IgD-negative memory B cell (primary cell): Measurements from ENCODE around the gene MEI1. TPM values are rescaled to one million over a fixed set of nuclear protein-coding genes. Genes with fewer than 3 reads are reported as not detected.

Experiments
- H3K27ac Mint-ChIP-seq, 3 donors: one replicate each; pipeline ENCODE4 v1.8.0; 2020 to 2022; ENCODE audit warnings: mild to moderate bottlenecking in 3 of 3, mixed read lengths in 3 of 3, moderate library complexity in 1 of 3
- H3K27me3 Mint-ChIP-seq: one replicate; pipeline ENCODE4 v1.8.0; 2021; ENCODE audit warnings: mixed read lengths
- H3K36me3 Mint-ChIP-seq: one replicate; pipeline ENCODE4 v1.8.0; 2020; ENCODE audit warnings: mild to moderate bottlenecking, mixed read lengths
- H3K4me1 Mint-ChIP-seq, 3 donors: one replicate each; pipeline ENCODE4 v1.8.0; 2020 to 2022; ENCODE audit warnings: mixed read lengths in 3 of 3, mild to moderate bottlenecking in 1 of 3
- H3K4me3 Mint-ChIP-seq, 4 donors: one replicate each; pipeline ENCODE4 v1.8.0; 2020 to 2022; ENCODE audit warnings: mild to moderate bottlenecking in 4 of 4, mixed read lengths in 4 of 4, moderate library complexity in 3 of 4
- H3K9me3 Mint-ChIP-seq, 3 donors: one replicate each; pipeline ENCODE4 v1.8.0; 2020 to 2021; ENCODE audit warnings: mixed read lengths in 3 of 3, mild to moderate bottlenecking in 1 of 3
- polyA plus RNA-seq: library from polyadenylated mRNA; unstranded; fragments of 300-500 nt; fragmentation: Illumina TruSeq; gene quantifications from one replicate; pipeline ENCODE4 v1.2.3, GENCODE V29; 2021

Gene MEI1
- polyA plus RNA-seq, 1 donor from 2014 or later = 105 TPM

GRCh38 chr22:41838842-41839618 is 139.7 kb downstream of the MEI1 start:
- Mint-ChIP-seq H3K27me3 (no peaks in the 10 kb centered on the region), H3K9me3 (no peaks in the 10 kb centered on the region), H3K27ac (peak overlapping the region; percentile 27 to 81 (median 77)), H3K4me1 (peaks cover 49 to 65% (median 57%) of the 10 kb centered on the region in 3 donors), H3K4me3 (peak overlapping the region in 3 of 4 donors; percentile 1 to 59 (median 56)), H3K36me3 (peaks cover 5% of the 10 kb centered on the region)

GRCh38 chr22:41840216-41840615 is 140.9 kb downstream of the MEI1 start:
- Mint-ChIP-seq H3K9me3 (no peaks in the 10 kb centered on the region), H3K27ac (peak overlapping the region in 2 of 3 donors; percentile 27 to 85), H3K4me3 (peak overlapping the region in 3 of 4 donors; percentile 36 to 44 (median 38)), H3K27me3 (no peaks in the 10 kb centered on the region), H3K4me1 (peaks cover 47 to 65% (median 55%) of the 10 kb centered on the region in 3 donors), H3K36me3 (peaks cover 5% of the 10 kb centered on the region)

DNA sequence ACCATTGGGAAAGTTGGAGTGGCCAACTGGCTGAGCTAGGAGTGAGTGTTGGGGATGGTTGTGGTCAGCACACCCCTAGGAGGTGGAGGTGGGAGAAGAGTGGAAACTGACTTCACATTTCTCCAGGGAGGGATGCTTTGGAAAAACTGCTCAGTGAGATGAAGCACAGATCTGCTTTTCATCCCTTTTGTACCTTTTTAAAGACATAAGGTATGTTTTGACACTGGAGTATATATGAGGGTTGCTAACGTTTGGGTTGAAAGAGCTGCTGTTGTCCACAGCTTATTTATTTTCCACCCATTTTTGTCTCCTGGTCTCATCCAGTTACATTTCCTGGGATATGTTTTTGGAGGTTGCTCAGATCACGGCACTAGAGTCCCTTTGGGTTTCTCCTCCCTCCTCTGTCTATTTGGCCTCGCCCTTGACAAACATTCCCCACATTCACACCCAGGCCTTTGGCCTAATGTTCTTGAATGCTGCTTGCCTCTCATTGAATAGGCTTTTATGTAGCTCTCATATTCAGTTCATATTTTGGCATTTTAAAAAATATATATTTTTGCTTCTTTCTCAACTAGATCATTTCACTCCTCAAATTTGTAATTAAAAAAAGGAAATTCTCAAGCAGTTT is 141.9 kb downstream of the MEI1 start:
- H3K9me3 Mint-ChIP-seq = no peaks in the 10 kb centered on the region
- H3K4me3 Mint-ChIP-seq = no peak overlapping the region
- no peaks in the 10 kb centered on the region for H3K27me3 Mint-ChIP-seq
- H3K27ac Mint-ChIP-seq = peak overlapping the region; percentile 27 to 85 (median 45)
- H3K36me3 Mint-ChIP-seq = peaks cover 5% of the 10 kb centered on the region
- peaks cover 56 to 69% (median 65%) of the 10 kb centered on the region in 3 donors for H3K4me1 Mint-ChIP-seq

DNA sequence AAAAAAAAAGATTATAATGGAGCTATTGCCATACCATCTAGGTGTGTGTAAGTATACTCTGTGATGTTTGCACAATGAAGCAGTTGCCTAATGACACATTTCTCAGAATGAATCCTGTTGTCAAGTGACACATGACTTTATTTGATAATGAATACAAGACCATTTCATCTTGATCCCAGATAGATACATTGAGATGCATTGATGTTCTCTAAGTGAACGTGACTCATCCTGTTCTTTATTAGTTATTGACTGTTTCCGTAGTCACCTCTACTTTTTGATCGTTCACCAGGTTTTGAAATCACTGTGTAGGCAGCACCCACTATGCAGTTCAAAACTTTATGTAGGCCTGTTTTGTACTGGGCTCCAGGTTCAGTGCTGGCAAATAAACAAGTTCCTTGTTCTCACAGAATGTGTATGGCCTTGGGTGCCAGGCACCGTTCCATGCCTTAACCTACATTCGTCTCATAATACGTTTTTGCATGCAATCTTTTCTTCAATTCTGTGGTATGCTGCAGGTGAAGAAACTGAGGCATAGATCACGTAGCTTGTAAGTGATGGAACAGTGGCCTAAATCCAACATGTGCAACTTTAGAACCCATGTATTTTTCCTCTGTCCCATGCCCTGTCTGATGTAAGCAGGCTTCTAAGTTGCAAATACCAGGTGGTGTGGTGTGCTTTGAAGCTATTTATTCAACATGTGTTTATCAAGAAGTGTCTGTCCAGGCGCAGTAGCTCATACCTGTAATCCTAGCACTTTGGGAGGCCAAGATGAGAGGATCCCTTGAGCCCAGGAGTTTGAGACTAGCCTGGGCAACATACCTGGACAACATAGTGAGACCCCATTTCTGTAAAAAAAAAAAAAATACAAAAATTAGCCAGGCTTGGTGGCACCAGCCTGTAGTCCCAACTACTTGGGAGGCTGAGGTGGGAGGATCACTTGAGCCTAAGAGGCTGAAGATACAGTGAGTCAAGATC is 144.0 kb downstream of the MEI1 start:
- Mint-ChIP-seq H3K27me3 (no peaks in the 10 kb centered on the region), H3K4me3 (peak overlapping the region in 1 of 4 donors; percentile 56), H3K36me3 (no peaks in the 10 kb centered on the region), H3K9me3 (no peaks in the 10 kb centered on the region), H3K27ac (peak overlapping the region; percentile 39 to 60 (median 44)), H3K4me1 (peaks cover 54 to 73% (median 67%) of the 10 kb centered on the region in 3 donors)

DNA sequence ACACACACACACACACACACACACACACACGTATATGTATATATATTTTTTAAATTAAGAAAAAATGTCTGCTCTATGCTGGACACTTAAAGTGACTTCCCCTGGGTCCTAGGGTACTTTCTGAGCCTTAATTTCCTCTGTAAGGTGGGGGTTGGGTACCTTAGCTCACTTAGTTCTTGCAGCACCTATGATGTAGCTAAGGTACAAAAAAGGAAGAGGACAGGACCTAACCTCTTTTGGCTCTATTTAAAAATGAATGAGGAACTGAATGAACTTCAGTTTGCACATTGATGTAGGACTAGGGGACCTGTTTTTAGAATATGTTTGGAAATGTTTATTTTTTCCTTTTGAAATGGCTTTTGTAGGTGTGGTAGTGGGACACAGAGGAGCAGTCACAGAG is 144.7 kb downstream of the MEI1 start:
- H3K27ac Mint-ChIP-seq = peak overlapping the region in 2 of 3 donors; percentile 8 to 44

DNA sequence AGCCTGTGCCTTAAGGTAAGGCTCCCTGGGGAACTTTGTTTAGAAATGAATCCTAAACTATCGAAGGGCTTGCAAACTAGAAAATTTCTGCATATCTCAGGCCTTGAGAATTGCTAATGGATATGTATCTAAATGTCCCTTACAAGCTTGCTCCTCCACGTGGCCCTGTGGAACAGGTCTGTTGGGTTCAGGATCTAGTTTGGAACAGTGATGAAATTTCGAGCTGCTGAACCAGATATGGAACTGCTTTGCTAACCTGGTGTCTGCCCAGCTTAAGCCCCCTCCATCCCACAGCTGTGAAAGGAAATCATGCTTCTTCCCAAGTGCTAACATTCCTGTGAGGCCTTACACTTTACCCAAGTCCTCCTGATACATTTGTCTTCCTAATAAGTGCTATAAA is 145.2 kb downstream of the MEI1 start:
- Mint-ChIP-seq H3K36me3 (no peaks in the 10 kb centered on the region), H3K4me3 (peak overlapping the region in 1 of 4 donors; percentile 19), H3K9me3 (no peaks in the 10 kb centered on the region), H3K27ac (peak overlapping the region; percentile 8 to 44 (median 16)), H3K27me3 (no peaks in the 10 kb centered on the region), H3K4me1 (peaks cover 56 to 70% (median 69%) of the 10 kb centered on the region in 3 donors)

More for the DNA sequence above, 144.7 kb downstream of the MEI1 start:
- Mint-ChIP-seq H3K9me3 (no peaks in the 10 kb centered on the region), H3K4me3 (peak overlapping the region in 3 of 4 donors; percentile 5 to 35 (median 13)), H3K36me3 (no peaks in the 10 kb centered on the region), H3K4me1 (peaks cover 60 to 73% (median 70%) of the 10 kb centered on the region in 3 donors), H3K27me3 (no peaks in the 10 kb centered on the region)

- no peaks in the 10 kb centered on the region for H3K36me3 Mint-ChIP-seq
- H3K4me3 Mint-ChIP-seq = peak overlapping the region in 2 of 4 donors; percentile 41 to 46
- no peaks in the 10 kb centered on the region for H3K27me3 Mint-ChIP-seq
- no peaks in the 10 kb centered on the region for H3K9me3 Mint-ChIP-seq
- peak overlapping the region in 2 of 3 donors; percentile 13 to 43 for H3K27ac Mint-ChIP-seq
- peaks cover 52 to 67% (median 62%) of the 10 kb centered on the region in 3 donors for H3K4me1 Mint-ChIP-seq
Measured at GRCh38 chr22:41845380-41846267, 146.3 kb downstream of the MEI1 start.

- Mint-ChIP-seq H3K27me3 (no peaks in the 10 kb centered on the region), H3K36me3 (no peaks in the 10 kb centered on the region), H3K4me3 (peak overlapping the region in 2 of 4 donors; percentile 68 to 84), H3K9me3 (no peaks in the 10 kb centered on the region), H3K4me1 (peaks cover 50 to 60% (median 57%) of the 10 kb centered on the region in 3 donors), H3K27ac (peak overlapping the region; percentile 2 to 53 (median 15))
Measured at GRCh38 chr22:41846268-41846987, 147.1 kb downstream of the MEI1 start.

DNA sequence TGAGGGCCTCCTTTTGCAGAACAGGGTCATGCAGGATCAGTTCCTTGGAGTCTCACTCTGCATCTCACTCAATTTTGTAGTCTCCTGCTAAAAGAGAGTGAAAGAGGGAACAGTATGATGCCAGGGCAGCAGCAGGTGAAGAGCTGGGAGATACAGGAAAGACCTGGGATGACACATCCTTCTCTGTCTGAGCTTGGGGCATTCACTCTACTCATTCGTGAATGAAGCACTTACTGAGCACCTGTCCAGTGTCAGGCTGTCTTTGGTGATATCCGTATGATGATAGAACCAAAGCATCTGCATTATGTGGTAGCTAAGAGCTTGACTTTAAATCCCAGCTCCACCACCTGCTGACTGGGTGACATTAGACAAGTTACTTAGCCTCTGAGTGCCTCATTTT is 148.0 kb downstream of the MEI1 start:
- Mint-ChIP-seq H3K36me3 (no peaks in the 10 kb centered on the region), H3K4me3 (peak overlapping the region in 2 of 4 donors; percentile 68 to 84), H3K27ac (peak overlapping the region in 2 of 3 donors; percentile 2 to 15), H3K27me3 (no peaks in the 10 kb centered on the region), H3K9me3 (no peaks in the 10 kb centered on the region), H3K4me1 (peaks cover 48 to 57% (median 53%) of the 10 kb centered on the region in 3 donors)

DNA sequence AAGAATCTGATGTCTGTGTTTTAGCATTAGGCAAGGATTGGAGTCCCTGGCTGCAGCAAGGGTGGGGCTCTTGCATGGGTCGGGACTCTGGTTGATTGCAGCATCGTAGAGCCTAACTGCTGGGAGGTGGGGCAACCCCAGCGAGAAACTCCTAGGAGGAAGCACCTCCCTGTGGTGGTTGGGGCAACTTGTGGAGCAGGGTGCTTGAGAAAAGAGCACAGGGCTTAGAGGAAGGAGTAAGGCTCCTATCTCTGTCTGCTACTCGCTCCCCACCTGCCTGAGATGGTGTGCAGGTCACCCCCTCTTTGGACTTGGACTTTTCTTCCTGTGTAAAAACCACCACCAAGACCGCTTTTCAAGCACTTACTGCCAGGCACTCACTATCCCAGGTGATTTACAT is 149.2 kb downstream of the MEI1 start:
- Mint-ChIP-seq H3K4me1 (peaks cover 41 to 56% (median 51%) of the 10 kb centered on the region in 3 donors), H3K9me3 (no peaks in the 10 kb centered on the region), H3K4me3 (peak overlapping the region in 3 of 4 donors; percentile 38 to 66 (median 65)), H3K27ac (peak overlapping the region in 2 of 3 donors; percentile 70 to 81), H3K27me3 (no peaks in the 10 kb centered on the region), H3K36me3 (no peaks in the 10 kb centered on the region)
